ENCODE data around the gene INHBB. TPM values are rescaled to one million over a fixed set of nuclear protein-coding genes. Genes with fewer than 3 reads are reported as not detected.

INHBB gene
- total and polyA plus RNA-seq, 9 of the 15 experiments (the other 6 are each of a cell fraction or from before 2014, with no cell fraction given), result not detected

- CTCF ChIA-PET (ENCODE audit: low intra/inter-chr PET ratio), result no interaction called here
- no peaks in the 10 kb centered on the region for H3K79me2 ChIP-seq (ENCODE audit: control insufficient read depth, insufficient read depth, low read length)
- H3K9me1 ChIP-seq (ENCODE audit: control insufficient read depth, insufficient read depth, low read length), result no peaks in the 10 kb centered on the region
- intact Hi-C loops (cut with micrococcal nuclease), result no loop called here
- in situ Hi-C loops (cut with MboI), result no loop called here
- 28% methylated on average over 7 of the region's 7 CpGs for WGBS (ENCODE audit: insufficient coverage, low coverage, missing lambda C conversion rate)
- BruUV-seq (replicated peaks), result no TSS peak
- peaks cover 0 to 4% of the 10 kb centered on the region in 2 experiments; a peak in 1 of 5 replicates for H3K27me3 ChIP-seq (ENCODE audit: control insufficient read depth in 2 of 2, insufficient read depth in 2 of 2, low read length in 2 of 2)
- no peak overlapping the region for H3K27ac ChIP-seq (ENCODE audit: extremely low read depth, low read depth, low read length)
- H4K20me1 ChIP-seq (replicated peaks; ENCODE audit: control insufficient read depth, insufficient read depth, low read length), result no peaks in the 10 kb centered on the region; the same call in 1 of the 2 replicates
- DNase-seq (ENCODE audit: extremely low read depth in 1 of 4, low spot score in 3 of 4) (peak; percentile 34 to 68 (median 44)), ATAC-seq (peak; percentile 87), FAIRE-seq (peak; percentile 91)
- H3K4me2 ChIP-seq (ENCODE audit: insufficient read depth, low read length), result no peak overlapping the region; the same call in 1 of the 2 replicates
- peaks cover 24% of the 10 kb centered on the region; the same call in 2 of the 3 replicates for H3K36me3 ChIP-seq (ENCODE audit: control insufficient read depth, insufficient read depth, low read length)
- H2AFZ ChIP-seq (ENCODE audit: low read depth, low read length), result no peak overlapping the region
- H3K9me3 ChIP-seq (replicated peaks; ENCODE audit: control insufficient read depth, insufficient read depth, low read depth, low read length), result no peaks in the 10 kb centered on the region
- no peak overlapping the region; a peak in 1 of 4 replicates for H3K9ac ChIP-seq (ENCODE audit: insufficient read depth in 1 of 2, low read depth in 2 of 2, low read length in 2 of 2)
- peaks cover 3 to 9% of the 10 kb centered on the region in 2 experiments; a peak in 4 of 5 replicates for H3K4me1 ChIP-seq (replicated peaks in 1 of 2; ENCODE audit: control insufficient read depth in 2 of 2, insufficient read depth in 2 of 2, low read length in 2 of 2)
- H3K4me3 ChIP-seq, result no peak overlapping the region
- POLR2A ChIA-PET, result interaction anchor here (1.2 to 1.3 kb wide), 2 partner anchors 11 to 75 kb away, joined by 3 to 5 read pairs; partner anchors contain the start of gene TMEM185B
- TF ChIP-seq MTA3 (IDR thresholded peaks at IDR 0.05; ENCODE audit: borderline replicate concordance) (0 out of 2 replicates have a peak, but pooled peaks have one; percentile 35), JUNB (CRISPR knock-in tag; conservative IDR thresholded peaks at IDR 0.05) (peak; percentile 58; the same call in 1 of the 2 replicates), IFI16 (CRISPR knock-in tag; IDR thresholded peaks at IDR 0.05) (no peak), ZNF354B (CRISPR knock-in tag; IDR thresholded peaks at IDR 0.05) (no peak), CREBBP (IDR thresholded peaks at IDR 0.05; ENCODE audit: low read depth, low read length) (no peak), CBX3 (IDR thresholded peaks at IDR 0.05; ENCODE audit: borderline replicate concordance in 1 of 2, low read length in 2 of 2) (no peak), EP300 (IDR thresholded peaks at IDR 0.05; ENCODE audit: low read length) (peak; percentile 59; the same call in 1 of the 2 replicates), MTA2 (IDR thresholded peaks at IDR 0.05; ENCODE audit: low read depth) (peak; percentile 49; the same call in 1 of the 2 replicates), TEAD4 (IDR thresholded peaks at IDR 0.05; ENCODE audit: low read length) (peak; percentile 53), TEAD4 (CRISPR knock-in tag; IDR thresholded peaks at IDR 0.05; ENCODE audit: borderline replicate concordance) (no peak), STAT5B (CRISPR knock-in tag; IDR thresholded peaks at IDR 0.05) (no peak), POU5F1 (IDR thresholded peaks at IDR 0.05; ENCODE audit: borderline replicate concordance, low read depth, low read length, partially characterized antibody) (no peak), ELF4 (CRISPR knock-in tag; IDR thresholded peaks at IDR 0.05) (no peak), ZEB2 (IDR thresholded peaks at IDR 0.05) (no peak), PKNOX1 (IDR thresholded peaks at IDR 0.05) (no peak), DEAF1 (CRISPR knock-in tag; IDR thresholded peaks at IDR 0.05) (no peak), BRF1 (IDR thresholded peaks at IDR 0.05; ENCODE audit: borderline replicate concordance, extremely low read depth, insufficient read length) (no peak), ASH1L (IDR thresholded peaks at IDR 0.05; ENCODE audit: borderline replicate concordance, low read depth, partially characterized antibody) (no peak), SMAD1 (IDR thresholded peaks at IDR 0.05; ENCODE audit: low read depth, low read length, partially characterized antibody) (no peak), PTBP1 (IDR thresholded peaks at IDR 0.05; ENCODE audit: low read depth, low read length) (no peak), TARDBP (IDR thresholded peaks at IDR 0.05) (no peak), HDAC2 (IDR thresholded peaks at IDR 0.05) (no peak), U2AF2 (optimal IDR thresholded peaks at IDR 0.05; ENCODE audit: low read depth, low read length) (no peak), DNMT1 (IDR thresholded peaks at IDR 0.05) (no peak)
Measured at GRCh38 chr2:120298173-120298835, 47.6 kb upstream of the INHBB start.

Measured in K562 (cell line).